Measurements from ENCODE around the gene DEFB124. TPM values are rescaled to one million over a fixed set of nuclear protein-coding genes. Genes with fewer than 3 reads are reported as not detected.
"Not testable (repeated sequence)": the region's sequence is repeated elsewhere in the genome, so short reads cannot be mapped to it uniquely, and the experiment has no call there.

The DEFB124 gene
- polyA plus RNA-seq, 3 donors, result 0.70 TPM; not detected in 2

- not testable (repeated sequence) for DNase-seq
Measured at GRCh38 chr20:31426891-31427551, 47.9 kb downstream of the DEFB124 start.

GRCh38 chr20:31425797-31426196, 49.1 kb downstream of the DEFB124 start:
- DNase-seq, result no peak

- DNase-seq, result no peak
Measured at GRCh38 chr20:31418307-31418706, 56.6 kb downstream of the DEFB124 start.

GRCh38 chr20:31415653-31416052, 59.3 kb downstream of the DEFB124 start:
- DNase-seq, result no peak

Other genes with a start within 250 kb of the DEFB124 start
- not detected for gene DEFB115, start 217.5 kb downstream of the DEFB124 start, polyA plus RNA-seq (ENCODE audit: insufficient read length in 3 of 3)
- not detected for gene DEFB116, start 166.5 kb downstream of the DEFB124 start, polyA plus RNA-seq (ENCODE audit: insufficient read length in 3 of 3)
- gene DEFB118, start 106.5 kb downstream of the DEFB124 start, polyA plus RNA-seq (ENCODE audit: insufficient read length in 3 of 3), result not detected
- gene DEFB119, start 84.5 kb downstream of the DEFB124 start, polyA plus RNA-seq (ENCODE audit: insufficient read length in 3 of 3), result not detected
- gene DEFB121, start 68.9 kb downstream of the DEFB124 start, polyA plus RNA-seq (ENCODE audit: insufficient read length in 3 of 3), result not detected
- not detected for gene DEFB123, start 34.5 kb downstream of the DEFB124 start, polyA plus RNA-seq (ENCODE audit: insufficient read length in 3 of 3)
- under 1 TPM; 0.34 to 0.49 (median 0.44) TPM for gene REM1, start 161 bp upstream of the DEFB124 start, polyA plus RNA-seq (ENCODE audit: insufficient read length in 3 of 3)
- 100 to 1,000 TPM; 139 to 152 (median 151) TPM for gene HM13, start 39.3 kb upstream of the DEFB124 start, polyA plus RNA-seq (ENCODE audit: insufficient read length in 3 of 3)
- 100 to 1,000 TPM; 207 to 230 (median 226) TPM for gene ID1, start 130.2 kb upstream of the DEFB124 start, polyA plus RNA-seq (ENCODE audit: insufficient read length in 3 of 3)
- gene COX4I2, start 162.8 kb upstream of the DEFB124 start, polyA plus RNA-seq (ENCODE audit: insufficient read length in 3 of 3), result 1 to 10 TPM; 1.1 to 3.1 (median 1.6) TPM
- 10 to 100 TPM; 80.1 to 84.8 (median 81.1) TPM for gene BCL2L1, start 247.7 kb upstream of the DEFB124 start, polyA plus RNA-seq (ENCODE audit: insufficient read length in 3 of 3)

All from renal pelvis (tissue), 4 donors.